SJCRH30 (cell line): Measurements from ENCODE around the gene ATP8A1. TPM values are rescaled to one million over a fixed set of nuclear protein-coding genes. Genes with fewer than 3 reads are reported as not detected.

Source experiments
- DNase-seq, 2 experiments: peaks; one replicate each; pipeline ENCODE4 v3.0.0-alpha.2; 2015 to 2020
- H3K27ac ChIP-seq: fragments of 250-450 bp; sonication (Bioruptor Pico); 2 replicates; pipeline ENCODE4 v1.5.1; 2020; ENCODE audit warnings: mild to moderate bottlenecking, moderate library complexity
- H3K27me3 ChIP-seq: fragments of 250-450 bp; sonication (Bioruptor Pico); 2 replicates; pipeline ENCODE4 v1.5.1; 2020; ENCODE audit warnings: mild to moderate bottlenecking, moderate library complexity
- H3K36me3 ChIP-seq: fragments of 250-450 bp; sonication (Bioruptor Pico); 2 replicates; pipeline ENCODE4 v1.5.1; 2020; ENCODE audit warnings: mild to moderate bottlenecking, moderate library complexity
- H3K4me1 ChIP-seq: fragments of 250-450 bp; sonication (Bioruptor Pico); 2 replicates; pipeline ENCODE4 v1.5.1; 2020; ENCODE audit warnings: mild to moderate bottlenecking, moderate library complexity
- H3K4me3 ChIP-seq: fragments of 250-450 bp; sonication (Bioruptor Pico); 2 replicates; pipeline ENCODE4 v1.5.1; 2020; ENCODE audit warnings: mild to moderate bottlenecking, moderate library complexity
- H3K9me3 ChIP-seq: fragments of 250-450 bp; sonication (Bioruptor Pico); replicated peaks from 2 replicates; pipeline ENCODE4 v1.5.1; 2020; ENCODE audit warnings: mild to moderate bottlenecking, moderate library complexity
- total RNA-seq: library from RNA; depleted of rRNA; stranded (reverse); fragments of >200 nt; shearing (Covaris generic); gene quantifications from 2 replicates; pipeline ENCODE4 v1.2.3, GENCODE V29; 2014

ATP8A1 gene
- total RNA-seq, 1 experiment from 2014 or later: 0.20 TPM

DNA sequence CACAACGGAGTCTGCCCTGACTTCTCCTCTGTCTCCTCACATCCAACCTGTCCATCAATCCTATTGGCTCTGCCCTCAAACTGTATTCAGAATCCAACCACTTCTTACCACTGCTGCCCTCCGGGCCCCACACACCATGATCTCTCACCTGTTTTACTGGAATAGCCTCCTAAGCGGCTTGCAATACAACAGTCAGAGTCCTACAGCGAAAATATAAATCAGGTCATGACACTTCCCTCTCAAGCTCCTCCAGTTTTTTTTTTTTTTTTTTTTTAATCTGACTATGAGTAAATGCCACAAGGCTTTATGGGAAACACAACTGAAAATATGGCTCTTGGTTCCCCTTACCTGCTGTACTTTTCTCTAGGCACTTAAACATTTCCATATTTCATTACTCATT is 216.8 kb downstream of the ATP8A1 start:
- Histone ChIP-seq H3K27me3 (peaks cover 31% of the 10 kb centered on the region), H3K4me1 (no peaks in the 10 kb centered on the region), H3K27ac (no peak overlapping the region), H3K4me3 (no peak overlapping the region), H3K36me3 (no peaks in the 10 kb centered on the region), H3K9me3 (no peaks in the 10 kb centered on the region)
- DNase-seq: no peak

DNA sequence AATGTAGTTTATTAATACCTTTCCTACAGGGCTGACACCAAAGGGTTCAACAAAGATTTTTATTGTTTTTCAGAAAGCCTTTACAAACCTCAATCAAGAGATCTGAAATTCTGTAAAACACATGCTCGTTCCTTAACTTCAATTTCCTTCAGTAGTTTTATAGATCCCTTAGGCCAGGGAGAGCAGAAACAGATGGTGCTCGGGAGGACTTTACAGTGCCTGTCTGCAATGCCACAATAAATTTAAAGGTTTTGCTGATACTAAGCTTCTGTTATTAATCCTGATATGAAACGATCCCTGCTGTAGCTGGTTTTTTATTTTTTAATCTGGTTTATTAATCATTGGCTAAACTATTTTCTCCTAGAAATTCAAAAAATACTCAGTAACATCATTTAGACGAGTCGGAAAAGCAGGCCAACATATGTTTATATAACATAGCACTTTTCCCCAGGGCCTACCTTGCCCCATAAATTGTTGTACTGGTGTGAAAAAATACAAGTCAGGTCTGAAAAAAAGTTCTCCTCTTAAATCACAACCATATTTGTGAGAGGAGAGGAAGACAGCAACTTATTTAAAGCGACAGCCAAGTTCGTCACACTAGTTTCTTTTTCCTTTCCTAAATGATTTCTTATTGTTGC is 219.9 kb downstream of the ATP8A1 start:
- H3K4me3 ChIP-seq: no peak overlapping the region
- no peak for DNase-seq
- no peaks in the 10 kb centered on the region for H3K9me3 ChIP-seq
- peaks cover 26% of the 10 kb centered on the region for H3K27me3 ChIP-seq
- no peaks in the 10 kb centered on the region for H3K36me3 ChIP-seq
- H3K27ac ChIP-seq: no peak overlapping the region
- no peaks in the 10 kb centered on the region for H3K4me1 ChIP-seq

DNA sequence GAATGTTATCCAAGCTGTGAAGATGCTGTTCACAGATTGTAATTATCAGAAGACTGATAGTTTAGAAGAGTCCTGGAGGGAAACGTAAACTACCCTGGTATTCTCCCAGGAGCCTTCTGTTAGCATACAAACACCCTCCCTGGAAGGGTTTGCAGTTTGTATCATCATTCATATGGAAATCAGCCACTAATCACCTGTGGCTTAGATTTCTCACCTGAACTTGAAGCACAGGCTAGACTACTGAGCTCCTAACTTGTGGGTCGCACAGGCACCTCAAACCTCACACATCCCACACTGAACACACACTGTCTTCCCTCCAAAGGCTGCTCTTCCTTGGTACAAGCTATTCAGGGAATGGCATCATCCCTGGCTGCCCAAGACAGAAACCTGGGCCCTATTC is 228.9 kb downstream of the ATP8A1 start:
- H3K4me1 ChIP-seq: no peaks in the 10 kb centered on the region
- no peaks in the 10 kb centered on the region for H3K9me3 ChIP-seq
- H3K36me3 ChIP-seq: no peaks in the 10 kb centered on the region

GRCh38 chr4:42425146-42426065 is 231.5 kb downstream of the ATP8A1 start:
- DNase-seq: no peak
- Histone ChIP-seq H3K4me1 (no peaks in the 10 kb centered on the region), H3K9me3 (no peaks in the 10 kb centered on the region), H3K36me3 (no peaks in the 10 kb centered on the region), H3K27ac (no peak overlapping the region), H3K27me3 (peaks cover 6% of the 10 kb centered on the region; the same call in 1 of the 2 replicates), H3K4me3 (no peak overlapping the region)

More for the DNA sequence above, 228.9 kb downstream of the ATP8A1 start:
- Histone ChIP-seq H3K27me3 (peaks cover 6% of the 10 kb centered on the region; the same call in 1 of the 2 replicates), H3K27ac (no peak overlapping the region), H3K4me3 (no peak overlapping the region)
- no peak for DNase-seq

DNA sequence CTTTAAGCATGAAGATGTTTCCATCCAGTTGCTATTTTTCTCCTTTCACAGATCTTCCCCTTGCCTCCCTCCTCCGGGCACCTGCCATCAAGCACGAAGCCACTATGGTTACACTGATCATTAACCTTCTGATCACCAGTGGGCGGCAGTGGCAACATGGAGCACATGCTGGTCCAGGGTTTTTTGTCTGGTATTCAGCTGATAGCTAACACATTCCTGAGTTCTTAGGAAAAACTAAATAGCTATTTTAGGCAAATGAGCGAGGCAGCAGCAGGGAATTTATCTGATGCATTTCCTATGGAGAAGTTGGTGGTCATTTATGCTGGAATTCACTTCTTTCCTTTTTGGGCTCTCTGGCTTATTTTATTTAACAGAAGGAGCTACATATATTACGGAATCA is 236.8 kb downstream of the ATP8A1 start:
- H3K4me3 ChIP-seq: no peak overlapping the region
- H3K27ac ChIP-seq: no peak overlapping the region
- no peak for DNase-seq

DNA sequence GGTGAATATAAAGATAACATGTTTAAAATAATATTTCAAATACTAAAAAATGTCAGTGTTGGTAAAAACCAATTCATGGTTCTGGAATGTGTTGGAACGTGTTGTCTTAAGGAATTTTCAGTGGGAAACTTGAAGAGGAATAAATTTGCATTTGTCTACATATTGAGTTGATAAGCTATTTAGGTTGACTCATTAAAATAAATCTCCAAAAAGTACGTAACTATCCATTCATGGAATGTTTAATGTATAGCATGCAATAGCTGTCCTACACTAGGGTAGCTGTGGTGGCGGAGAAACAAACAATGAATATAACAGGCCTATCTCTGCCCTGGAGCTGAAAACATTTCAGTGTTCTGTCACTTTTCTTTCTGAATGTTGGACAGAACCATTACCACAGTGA is 239.4 kb downstream of the ATP8A1 start:
- Histone ChIP-seq H3K27me3 (peaks cover 3% of the 10 kb centered on the region), H3K9me3 (no peaks in the 10 kb centered on the region), H3K36me3 (no peaks in the 10 kb centered on the region), H3K27ac (no peak overlapping the region), H3K4me1 (no peaks in the 10 kb centered on the region), H3K4me3 (no peak overlapping the region)
- no peak for DNase-seq

More for the DNA sequence above, 236.8 kb downstream of the ATP8A1 start:
- Histone ChIP-seq H3K4me1 (no peaks in the 10 kb centered on the region), H3K27me3 (peaks cover 6% of the 10 kb centered on the region; the same call in 1 of the 2 replicates), H3K9me3 (no peaks in the 10 kb centered on the region), H3K36me3 (no peaks in the 10 kb centered on the region)

GRCh38 chr4:42416017-42416416 is 240.9 kb downstream of the ATP8A1 start:
- no peaks in the 10 kb centered on the region for H3K4me1 ChIP-seq
- H3K27me3 ChIP-seq: peaks cover 8% of the 10 kb centered on the region
- no peaks in the 10 kb centered on the region for H3K9me3 ChIP-seq
- no peak overlapping the region for H3K4me3 ChIP-seq
- no peak for DNase-seq
- H3K36me3 ChIP-seq: no peaks in the 10 kb centered on the region
- H3K27ac ChIP-seq: no peak overlapping the region

- Histone ChIP-seq H3K36me3 (no peaks in the 10 kb centered on the region), H3K4me3 (no peak overlapping the region), H3K27ac (no peak overlapping the region), H3K4me1 (no peaks in the 10 kb centered on the region), H3K9me3 (no peaks in the 10 kb centered on the region), H3K27me3 (peaks cover 8% of the 10 kb centered on the region)
- DNase-seq: no peak
These were observed 241.6 kb downstream of the ATP8A1 start for GRCh38 chr4:42415281-42415680.

GRCh38 chr4:42412251-42412650 is 244.7 kb downstream of the ATP8A1 start:
- H3K9me3 ChIP-seq: no peaks in the 10 kb centered on the region
- H3K4me3 ChIP-seq: no peak overlapping the region
- H3K27me3 ChIP-seq: peaks cover 11% of the 10 kb centered on the region
- H3K27ac ChIP-seq: no peak overlapping the region
- no peak for DNase-seq
- no peaks in the 10 kb centered on the region for H3K36me3 ChIP-seq
- no peaks in the 10 kb centered on the region for H3K4me1 ChIP-seq

DNA sequence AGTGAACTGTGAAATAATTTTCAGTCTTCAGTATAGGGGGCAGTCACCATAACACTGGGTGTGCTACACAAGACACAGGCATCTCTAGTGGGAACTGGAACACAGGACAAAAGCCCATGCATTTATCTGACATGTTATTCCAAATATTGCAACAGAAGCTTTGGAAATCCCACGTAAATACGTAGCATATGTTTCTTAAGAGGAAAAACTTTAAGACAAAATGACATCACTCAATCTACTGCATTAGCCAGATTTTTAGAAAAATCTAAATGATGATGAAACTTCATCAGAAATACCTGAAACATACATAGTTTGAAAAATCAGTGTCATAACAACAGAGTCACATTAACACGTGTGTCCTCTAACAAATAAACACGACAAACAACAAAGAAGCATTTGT is 245.1 kb downstream of the ATP8A1 start:
- Histone ChIP-seq H3K27ac (no peak overlapping the region), H3K9me3 (no peaks in the 10 kb centered on the region), H3K36me3 (no peaks in the 10 kb centered on the region), H3K27me3 (peaks cover 11% of the 10 kb centered on the region), H3K4me1 (no peaks in the 10 kb centered on the region), H3K4me3 (no peak overlapping the region)
- DNase-seq: no peak

- H3K4me1 ChIP-seq: no peaks in the 10 kb centered on the region
- H3K36me3 ChIP-seq: no peaks in the 10 kb centered on the region
- no peak overlapping the region for H3K4me3 ChIP-seq
- DNase-seq: no peak
- H3K27me3 ChIP-seq: peaks cover 11% of the 10 kb centered on the region
- H3K27ac ChIP-seq: no peak overlapping the region
- H3K9me3 ChIP-seq: no peaks in the 10 kb centered on the region
These were observed 246.5 kb downstream of the ATP8A1 start for GRCh38 chr4:42410446-42410845.

GRCh38 chr4:42404001-42404400 is 252.9 kb downstream of the ATP8A1 start:
- H3K4me3 ChIP-seq: no peak overlapping the region
- H3K27me3 ChIP-seq: peaks cover 6% of the 10 kb centered on the region; the same call in 1 of the 2 replicates
- no peak overlapping the region for H3K27ac ChIP-seq
- no peak for DNase-seq
- no peaks in the 10 kb centered on the region for H3K4me1 ChIP-seq
- H3K9me3 ChIP-seq: no peaks in the 10 kb centered on the region
- H3K36me3 ChIP-seq: no peaks in the 10 kb centered on the region

DNA sequence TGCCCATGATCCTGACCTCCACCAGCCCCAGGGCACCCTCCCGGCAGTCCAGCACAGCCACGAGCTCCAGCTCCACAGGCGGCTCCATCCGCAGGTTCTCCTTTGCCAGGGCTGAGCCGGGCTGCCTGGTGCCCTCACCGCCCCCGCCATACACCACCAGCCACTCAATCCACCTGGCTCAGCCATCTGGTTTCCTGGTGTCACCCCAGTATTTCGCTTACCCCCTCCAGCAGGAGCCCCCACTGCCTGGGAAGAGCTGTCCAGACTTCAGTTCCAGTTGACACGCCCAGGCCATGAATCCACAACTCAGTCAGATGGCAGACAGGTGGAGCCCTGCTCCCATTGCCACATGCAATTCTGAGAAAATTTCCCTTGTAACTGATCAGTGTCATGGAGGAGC is 255.7 kb downstream of the ATP8A1 start:
- Histone ChIP-seq H3K9me3 (no peaks in the 10 kb centered on the region), H3K4me3 (no peak overlapping the region), H3K27me3 (no peaks in the 10 kb centered on the region), H3K36me3 (no peaks in the 10 kb centered on the region), H3K4me1 (no peaks in the 10 kb centered on the region), H3K27ac (no peak overlapping the region)
- DNase-seq: no peak

GRCh38 chr4:42399393-42399792 is 257.5 kb downstream of the ATP8A1 start:
- H3K4me1 ChIP-seq: no peaks in the 10 kb centered on the region
- no peaks in the 10 kb centered on the region for H3K27me3 ChIP-seq
- H3K9me3 ChIP-seq: no peaks in the 10 kb centered on the region
- no peak overlapping the region for H3K27ac ChIP-seq
- no peak for DNase-seq
- no peak overlapping the region for H3K4me3 ChIP-seq
- no peaks in the 10 kb centered on the region for H3K36me3 ChIP-seq

GRCh38 chr4:42398871-42399331 is 258.0 kb downstream of the ATP8A1 start:
- DNase-seq: no peak
- Histone ChIP-seq H3K4me1 (no peaks in the 10 kb centered on the region), H3K36me3 (no peaks in the 10 kb centered on the region), H3K27ac (no peak overlapping the region), H3K27me3 (no peaks in the 10 kb centered on the region), H3K4me3 (no peak overlapping the region), H3K9me3 (no peaks in the 10 kb centered on the region)
